HepG2 (cell line): ENCODE data around the gene PRM3. TPM values are rescaled to one million over a fixed set of nuclear protein-coding genes. Genes with fewer than 3 reads are reported as not detected.

Experiments
- ATF1 ChIP-seq: IDR thresholded peaks from 2 replicates; pipeline ENCODE4 v1.6.1; 2016; ENCODE audit warnings: mild to moderate bottlenecking, control low read depth
- BRD4 ChIP-seq: sonication (generic); formaldehyde crosslinking; IDR thresholded peaks from 2 replicates; pipeline ENCODE4 v1.4.0; 2020; ENCODE audit warnings: missing genetic modification reagents
- CEBPG ChIP-seq: IDR thresholded peaks from 2 replicates; pipeline ENCODE4 v1.6.1; 2016
- E2F1 ChIP-seq: sonication (generic); formaldehyde crosslinking; IDR thresholded peaks from 2 replicates; pipeline ENCODE4 v1.5.0; 2020; ENCODE audit warnings: missing genetic modification reagents
- HIVEP1 ChIP-seq: sonication (generic); formaldehyde crosslinking; IDR thresholded peaks from 2 replicates; pipeline ENCODE4 v1.4.0; 2020; ENCODE audit warnings: mild to moderate bottlenecking, missing genetic modification reagents
- PAX8 ChIP-seq: sonication (generic); formaldehyde crosslinking; IDR thresholded peaks from 2 replicates; pipeline ENCODE4 v1.8.0; 2022; ENCODE audit warnings: mild to moderate bottlenecking, missing genetic modification reagents, borderline replicate concordance
- PHF8 ChIP-seq: sonication (generic); formaldehyde crosslinking; IDR thresholded peaks from 2 replicates; pipeline ENCODE4 v1.5.0; 2020; ENCODE audit warnings: missing genetic modification reagents
- SMC3 ChIP-seq: IDR thresholded peaks from 2 replicates; pipeline ENCODE4 v1.6.1; 2011; ENCODE audit warnings: low read length, improper control_type of control experiment
- SP140L ChIP-seq: sonication (generic); formaldehyde crosslinking; IDR thresholded peaks from 2 replicates; pipeline ENCODE4 v1.4.0; 2020; ENCODE audit warnings: missing genetic modification reagents, borderline replicate concordance
- SRY ChIP-seq: sonication (generic); formaldehyde crosslinking; IDR thresholded peaks from 2 replicates; pipeline ENCODE4 v1.8.0; 2022; ENCODE audit warnings: mild to moderate bottlenecking, missing genetic modification reagents
- SSRP1 ChIP-seq: IDR thresholded peaks from 2 replicates; pipeline ENCODE4 v1.6.1; 2016; ENCODE audit warnings: control low read depth
- ZBTB26 ChIP-seq: IDR thresholded peaks from 2 replicates; pipeline ENCODE4 v1.6.1; 2016; ENCODE audit warnings: missing compliant biosample characterization, missing genetic modification reagents, borderline replicate concordance
- ZBTB3 ChIP-seq: sonication (generic); formaldehyde crosslinking; IDR thresholded peaks from 2 replicates; pipeline ENCODE4 v1.4.0; 2020; ENCODE audit warnings: low read depth, mild to moderate bottlenecking, moderate library complexity, missing genetic modification reagents, borderline replicate concordance
- ZNF275 ChIP-seq: sonication (generic); formaldehyde crosslinking; IDR thresholded peaks from 2 replicates; pipeline ENCODE4 v1.8.0; 2022; ENCODE audit warnings: missing genetic modification reagents, mild to moderate bottlenecking, inconsistent platforms, borderline replicate concordance
- ZNF34 ChIP-seq: sonication (generic); formaldehyde crosslinking; IDR thresholded peaks from 2 replicates; pipeline ENCODE4 v1.4.0; 2020; ENCODE audit warnings: mild to moderate bottlenecking, missing genetic modification reagents, borderline replicate concordance
- ZNF569 ChIP-seq: sonication (generic); formaldehyde crosslinking; IDR thresholded peaks from 2 replicates; pipeline ENCODE4 v1.5.0; 2020; ENCODE audit warnings: mild to moderate bottlenecking, missing genetic modification reagents, moderate library complexity, borderline replicate concordance
- ZNF605 ChIP-seq: sonication (generic); formaldehyde crosslinking; IDR thresholded peaks from 2 replicates; pipeline ENCODE4 v1.8.0; 2022; ENCODE audit warnings: mild to moderate bottlenecking, missing genetic modification reagents
- ZNF772 ChIP-seq: sonication (generic); formaldehyde crosslinking; IDR thresholded peaks from 2 replicates; pipeline ENCODE4 v1.5.0; 2020; ENCODE audit warnings: mild to moderate bottlenecking, missing genetic modification reagents
- polyA plus RNA-seq, 8 experiments: library from polyadenylated mRNA; depleted of rRNA in 3 of 8; stranded (reverse) in 7 of 8; unstranded in 1 of 8; fragments of >200 nt; fragmentation: Illumina TruSeq in 4 of 8; extraction: Trizol in 4 of 8; gene quantifications; 2 replicates each; pipeline versions ENCODE4 v1.2.1 to v1.2.3, GENCODE V29; 2011 to 2016; ENCODE audit warnings: low read depth in 4 of 8, missing spikeins in 1 of 8, mixed read lengths in 1 of 8; ENCODE audit not compliant: insufficient read depth in 1 of 8
- total RNA-seq, 5 experiments: library from RNA; depleted of rRNA; stranded (reverse); fragments of >200 nt; fragmentation: Illumina TruSeq; extraction: Trizol; gene quantifications; 2 replicates each; pipeline ENCODE4 v1.2.3, GENCODE V29; 2016; ENCODE audit warnings: low read depth in 1 of 5
- TF ChIP-seq, protein P1 (sequence below): sonication (generic); formaldehyde crosslinking; IDR thresholded peaks from 2 replicates; pipeline ENCODE4 v1.8.1; 2022; ENCODE audit warnings: low read depth, mild to moderate bottlenecking, missing genetic modification reagents
- TF ChIP-seq, protein P2 (sequence below): sonication (generic); formaldehyde crosslinking; IDR thresholded peaks from 2 replicates; pipeline ENCODE4 v1.4.0; 2020; ENCODE audit warnings: missing genetic modification reagents, mild to moderate bottlenecking, borderline replicate concordance

The PRM3 gene
- total and polyA plus RNA-seq, 2 of the 13 experiments (the other 11 are each of a cell fraction or from before 2014, with no cell fraction given): not detected

DNA sequence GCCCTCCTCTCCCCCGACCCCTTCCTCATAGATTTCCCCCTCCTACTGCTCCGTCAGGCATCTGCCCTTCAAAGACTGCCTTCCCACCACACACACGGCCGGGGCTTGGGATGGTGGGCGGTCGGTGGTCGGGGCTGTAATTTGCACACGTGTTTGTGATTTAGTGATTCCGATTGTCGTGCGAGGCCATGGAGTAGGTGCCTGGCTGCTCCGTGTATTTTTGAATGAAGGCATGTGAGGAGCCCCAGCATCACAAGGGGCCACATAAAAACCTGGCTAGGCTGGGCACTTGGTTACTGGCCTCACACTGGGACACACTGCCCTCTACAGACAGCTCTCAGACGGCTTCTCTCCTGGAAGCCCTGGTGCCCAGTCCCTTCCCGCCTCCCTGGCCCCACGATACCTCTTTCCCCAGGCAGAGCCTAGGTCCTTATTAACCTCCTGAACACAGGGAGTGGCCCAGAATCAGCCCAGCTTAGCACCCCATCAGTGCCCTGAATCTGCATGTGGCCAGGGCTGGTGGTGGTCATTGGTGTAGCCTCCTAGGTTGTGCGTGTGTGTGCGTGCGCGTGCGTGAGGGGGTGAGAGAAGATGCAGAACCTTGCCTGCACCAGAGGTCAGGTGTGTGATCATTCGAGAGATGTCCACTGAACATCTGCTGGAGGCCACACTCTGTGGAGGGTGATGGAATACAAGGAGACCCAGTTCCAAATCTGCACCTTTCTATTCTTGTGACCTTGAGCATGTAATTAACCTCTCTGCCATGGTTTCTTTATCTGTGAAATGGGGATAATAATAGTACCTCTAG, 16.1 kb downstream of the PRM3 start (continued):
- TF ChIP-seq ZBTB26 (CRISPR knock-in tag) (no peak; the same call in none of the 2 replicates), SP140L (CRISPR knock-in tag) (no peak), ZNF275 (CRISPR knock-in tag) (no peak; the same call in 1 of the 2 replicates), E2F1 (CRISPR knock-in tag) (0 out of 2 replicates have a peak, but pooled peaks have one; percentile 49), SSRP1 (CRISPR knock-in tag) (peak; percentile 61; the same call in 1 of the 2 replicates), ZNF34 (CRISPR knock-in tag) (no peak), ZNF569 (no peak), ZNF605 (CRISPR knock-in tag) (peak; percentile 86; the same call in 1 of the 2 replicates), PHF8 (no peak), ZBTB3 (CRISPR knock-in tag) (peak; percentile 88; the same call in 1 of the 2 replicates), ATF1 (CRISPR knock-in tag) (no peak), CEBPG (peak; percentile 24), PAX8 (peak; percentile 86; the same call in 1 of the 2 replicates), ZNF772 (peak; percentile 67; the same call in 1 of the 2 replicates), SMC3 (peak; percentile 84), BRD4 (CRISPR knock-in tag) (peak; percentile 82; the same call in 1 of the 2 replicates), HIVEP1 (CRISPR knock-in tag) (peak; percentile 12; the same call in 1 of the 2 replicates), SRY (CRISPR knock-in tag) (peak; percentile 71)
- TF ChIP-seq, protein P1, sequence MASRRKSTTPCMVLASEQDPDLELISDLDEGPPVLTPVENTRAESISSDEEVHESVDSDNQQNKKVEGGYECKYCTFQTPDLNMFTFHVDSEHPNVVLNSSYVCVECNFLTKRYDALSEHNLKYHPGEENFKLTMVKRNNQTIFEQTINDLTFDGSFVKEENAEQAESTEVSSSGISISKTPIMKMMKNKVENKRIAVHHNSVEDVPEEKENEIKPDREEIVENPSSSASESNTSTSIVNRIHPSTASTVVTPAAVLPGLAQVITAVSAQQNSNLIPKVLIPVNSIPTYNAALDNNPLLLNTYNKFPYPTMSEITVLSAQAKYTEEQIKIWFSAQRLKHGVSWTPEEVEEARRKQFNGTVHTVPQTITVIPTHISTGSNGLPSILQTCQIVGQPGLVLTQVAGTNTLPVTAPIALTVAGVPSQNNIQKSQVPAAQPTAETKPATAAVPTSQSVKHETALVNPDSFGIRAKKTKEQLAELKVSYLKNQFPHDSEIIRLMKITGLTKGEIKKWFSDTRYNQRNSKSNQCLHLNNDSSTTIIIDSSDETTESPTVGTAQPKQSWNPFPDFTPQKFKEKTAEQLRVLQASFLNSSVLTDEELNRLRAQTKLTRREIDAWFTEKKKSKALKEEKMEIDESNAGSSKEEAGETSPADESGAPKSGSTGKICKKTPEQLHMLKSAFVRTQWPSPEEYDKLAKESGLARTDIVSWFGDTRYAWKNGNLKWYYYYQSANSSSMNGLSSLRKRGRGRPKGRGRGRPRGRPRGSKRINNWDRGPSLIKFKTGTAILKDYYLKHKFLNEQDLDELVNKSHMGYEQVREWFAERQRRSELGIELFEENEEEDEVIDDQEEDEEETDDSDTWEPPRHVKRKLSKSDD (CRISPR knock-in tag): peak; percentile 79
- TF ChIP-seq, protein P2, sequence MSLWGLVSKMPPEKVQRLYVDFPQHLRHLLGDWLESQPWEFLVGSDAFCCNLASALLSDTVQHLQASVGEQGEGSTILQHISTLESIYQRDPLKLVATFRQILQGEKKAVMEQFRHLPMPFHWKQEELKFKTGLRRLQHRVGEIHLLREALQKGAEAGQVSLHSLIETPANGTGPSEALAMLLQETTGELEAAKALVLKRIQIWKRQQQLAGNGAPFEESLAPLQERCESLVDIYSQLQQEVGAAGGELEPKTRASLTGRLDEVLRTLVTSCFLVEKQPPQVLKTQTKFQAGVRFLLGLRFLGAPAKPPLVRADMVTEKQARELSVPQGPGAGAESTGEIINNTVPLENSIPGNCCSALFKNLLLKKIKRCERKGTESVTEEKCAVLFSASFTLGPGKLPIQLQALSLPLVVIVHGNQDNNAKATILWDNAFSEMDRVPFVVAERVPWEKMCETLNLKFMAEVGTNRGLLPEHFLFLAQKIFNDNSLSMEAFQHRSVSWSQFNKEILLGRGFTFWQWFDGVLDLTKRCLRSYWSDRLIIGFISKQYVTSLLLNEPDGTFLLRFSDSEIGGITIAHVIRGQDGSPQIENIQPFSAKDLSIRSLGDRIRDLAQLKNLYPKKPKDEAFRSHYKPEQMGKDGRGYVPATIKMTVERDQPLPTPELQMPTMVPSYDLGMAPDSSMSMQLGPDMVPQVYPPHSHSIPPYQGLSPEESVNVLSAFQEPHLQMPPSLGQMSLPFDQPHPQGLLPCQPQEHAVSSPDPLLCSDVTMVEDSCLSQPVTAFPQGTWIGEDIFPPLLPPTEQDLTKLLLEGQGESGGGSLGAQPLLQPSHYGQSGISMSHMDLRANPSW: peak; percentile 86; the same call in 1 of the 2 replicates
